Mucosa of descending colon (tissue), 3 donors: ENCODE measurements around the gene AGBL5. TPM values are rescaled to one million over a fixed set of nuclear protein-coding genes. Genes with fewer than 3 reads are reported as not detected.

Experiments used
- ATAC-seq: fragments of 200-7000 bp; cut with Tn5 transposase; one replicate; pipeline ENCODE4 v1.9.1; 2020; ENCODE audit warnings: mild to moderate bottlenecking, moderate library complexity
- DNase-seq, 3 donors: peaks; one replicate each; pipeline ENCODE4 v3.0.0-alpha.2; 2020
- H3K36me3 ChIP-seq: fragments of 200-600 bp; one replicate; pipeline ENCODE4 v1.8.0; 2021; ENCODE audit warnings: low read depth, mild to moderate bottlenecking
- H3K4me1 ChIP-seq: fragments of 200-600 bp; one replicate; pipeline ENCODE4 v1.8.0; 2021; ENCODE audit warnings: low read depth, mild to moderate bottlenecking
- H3K4me3 ChIP-seq: fragments of 200-600 bp; one replicate; pipeline ENCODE4 v1.8.0; 2021; ENCODE audit warnings: mild to moderate bottlenecking
- H3K9me3 ChIP-seq: fragments of 200-600 bp; one replicate; pipeline ENCODE4 v1.8.0; 2021; ENCODE audit warnings: mild to moderate bottlenecking
- intact Hi-C, 2 donors: fragments of 100-400 bp; cut with DNase I in 1 of 2; cut with micrococcal nuclease in 1 of 2; formaldehyde crosslinking; loops; one replicate each; pipeline versions ENCODE4 v1.11.0 to v1.11.1; 2022; cut with DNase I, micrococcal nuclease
- total RNA-seq, 3 donors: library from RNA; stranded (reverse); fragmentation: NEBNext Ultra II Directional in 2 of 3; extraction: Animal tissue kit (Norgen Biotek cat#: 25700) in 2 of 3; gene quantifications; one replicate each; pipeline versions ENCODE4 v1.2.1 to v1.2.4, GENCODE V29; 2021 to 2023
- TF ChIP-seq, protein P1 (sequence below): fragments of 200-600 bp; IDR thresholded peaks from one replicate; pipeline ENCODE4 v1.8.0; 2022; ENCODE audit warnings: antibody characterized with exemption, mild to moderate bottlenecking
- donor health status: DM: no; HTN: no; CAD: no; lungs with moderate emphysema.
- donor health status: DM: no; HTN: no; CAD: no.
- donor health status: DM: no; HTN: yes; CAD: no.

The AGBL5 gene
- total RNA-seq, 3 donors from 2014 or later, result 16.7 to 20.0 (median 19.2) TPM

DNA sequence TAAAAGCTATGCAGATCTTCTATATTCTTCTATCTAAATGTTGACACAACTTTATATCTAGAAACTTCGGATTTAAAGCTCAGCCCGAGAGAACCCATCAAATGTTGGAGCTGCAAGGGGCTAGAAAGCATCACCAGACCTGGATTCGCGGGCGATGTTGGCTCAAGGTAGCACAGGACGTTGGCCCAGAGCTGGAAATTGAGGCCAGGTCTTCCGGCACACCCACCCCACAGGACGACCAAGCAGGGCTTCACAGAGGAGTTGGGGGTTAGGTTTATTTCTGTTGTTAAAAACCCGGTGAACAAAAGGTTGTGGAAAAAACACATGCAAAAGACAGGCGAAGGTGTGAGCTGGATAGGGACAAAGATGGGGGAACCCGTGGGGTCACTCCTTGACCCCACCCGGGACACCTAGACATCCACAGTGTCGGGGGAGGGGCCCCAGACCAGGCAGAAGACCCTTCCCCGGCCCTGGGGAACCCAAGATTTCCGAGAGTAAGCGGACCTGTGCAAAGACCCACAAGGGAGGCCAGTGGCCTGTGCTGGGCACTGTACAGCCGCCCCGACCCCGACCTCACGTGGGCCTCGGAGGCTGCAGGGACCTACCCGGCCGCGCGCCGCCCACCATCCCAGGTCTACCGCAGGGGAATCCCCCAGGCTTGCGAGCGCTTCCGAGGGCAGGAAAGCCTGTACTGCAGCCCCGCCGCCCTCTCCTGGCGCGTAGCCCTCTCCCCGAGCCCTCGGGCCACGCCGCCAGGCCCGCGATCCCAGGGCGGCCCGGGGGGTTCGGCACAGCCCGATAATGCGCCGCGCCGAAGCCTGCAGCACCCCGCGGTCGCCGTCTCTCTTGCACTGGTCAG lies 1.8 kb upstream of the AGBL5 start:
- intact Hi-C loops, result no loop called here
- Histone ChIP-seq H3K4me1 (peaks cover 15% of the 10 kb centered on the region), H3K36me3 (no peaks in the 10 kb centered on the region), H3K9me3 (no peaks in the 10 kb centered on the region), H3K4me3 (peak overlapping the region; percentile 35)
- ATAC-seq (peak; percentile 37), DNase-seq (peak; percentile 55 to 80 (median 73))
- TF ChIP-seq, protein P1, sequence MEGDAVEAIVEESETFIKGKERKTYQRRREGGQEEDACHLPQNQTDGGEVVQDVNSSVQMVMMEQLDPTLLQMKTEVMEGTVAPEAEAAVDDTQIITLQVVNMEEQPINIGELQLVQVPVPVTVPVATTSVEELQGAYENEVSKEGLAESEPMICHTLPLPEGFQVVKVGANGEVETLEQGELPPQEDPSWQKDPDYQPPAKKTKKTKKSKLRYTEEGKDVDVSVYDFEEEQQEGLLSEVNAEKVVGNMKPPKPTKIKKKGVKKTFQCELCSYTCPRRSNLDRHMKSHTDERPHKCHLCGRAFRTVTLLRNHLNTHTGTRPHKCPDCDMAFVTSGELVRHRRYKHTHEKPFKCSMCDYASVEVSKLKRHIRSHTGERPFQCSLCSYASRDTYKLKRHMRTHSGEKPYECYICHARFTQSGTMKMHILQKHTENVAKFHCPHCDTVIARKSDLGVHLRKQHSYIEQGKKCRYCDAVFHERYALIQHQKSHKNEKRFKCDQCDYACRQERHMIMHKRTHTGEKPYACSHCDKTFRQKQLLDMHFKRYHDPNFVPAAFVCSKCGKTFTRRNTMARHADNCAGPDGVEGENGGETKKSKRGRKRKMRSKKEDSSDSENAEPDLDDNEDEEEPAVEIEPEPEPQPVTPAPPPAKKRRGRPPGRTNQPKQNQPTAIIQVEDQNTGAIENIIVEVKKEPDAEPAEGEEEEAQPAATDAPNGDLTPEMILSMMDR, result no peak

DNA sequence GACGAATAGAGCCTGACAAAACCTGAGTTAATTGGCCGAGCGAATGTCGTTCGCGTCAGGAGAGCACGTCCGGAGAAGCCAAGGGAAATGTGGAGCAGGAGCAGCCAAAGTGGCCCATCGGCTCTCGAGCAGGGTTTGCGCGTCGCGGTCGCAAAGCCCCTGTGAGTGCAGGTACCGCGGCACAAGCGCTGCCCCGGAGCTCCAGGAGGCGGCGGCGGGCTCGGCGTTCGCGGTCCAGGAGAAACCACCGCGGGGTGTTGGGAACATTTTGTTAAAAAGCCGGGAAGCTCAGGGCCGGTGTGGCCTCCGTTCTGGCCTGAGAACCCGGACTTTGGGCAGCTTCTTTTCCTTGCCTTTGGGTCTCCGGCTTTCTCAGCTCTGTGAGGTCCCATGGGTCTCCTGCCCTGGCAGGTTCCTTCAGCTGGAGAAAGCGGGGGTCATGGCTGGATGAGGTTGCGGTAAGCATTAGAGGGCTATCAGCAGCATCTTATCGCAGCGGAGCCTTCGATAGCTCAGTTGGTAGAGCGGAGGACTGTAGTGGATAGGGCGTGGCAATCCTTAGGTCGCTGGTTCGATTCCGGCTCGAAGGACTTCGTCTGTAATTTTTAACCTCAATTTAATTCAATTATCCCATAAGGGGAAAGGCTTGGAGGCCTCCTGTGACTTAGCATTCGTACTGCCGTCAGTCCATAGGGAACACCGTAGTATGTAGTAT lies 1.0 kb upstream of the AGBL5 start:
- DNase-seq (peak; percentile 88 to 95 (median 95)), ATAC-seq (peak; percentile 77)
- TF ChIP-seq, protein P1, result no peak
- peak overlapping the region; percentile 86 for H3K4me3 ChIP-seq
- intact Hi-C loops, result no loop called here
- no peaks in the 10 kb centered on the region for H3K36me3 ChIP-seq
- peaks cover 15% of the 10 kb centered on the region for H3K4me1 ChIP-seq
- no peaks in the 10 kb centered on the region for H3K9me3 ChIP-seq

DNA sequence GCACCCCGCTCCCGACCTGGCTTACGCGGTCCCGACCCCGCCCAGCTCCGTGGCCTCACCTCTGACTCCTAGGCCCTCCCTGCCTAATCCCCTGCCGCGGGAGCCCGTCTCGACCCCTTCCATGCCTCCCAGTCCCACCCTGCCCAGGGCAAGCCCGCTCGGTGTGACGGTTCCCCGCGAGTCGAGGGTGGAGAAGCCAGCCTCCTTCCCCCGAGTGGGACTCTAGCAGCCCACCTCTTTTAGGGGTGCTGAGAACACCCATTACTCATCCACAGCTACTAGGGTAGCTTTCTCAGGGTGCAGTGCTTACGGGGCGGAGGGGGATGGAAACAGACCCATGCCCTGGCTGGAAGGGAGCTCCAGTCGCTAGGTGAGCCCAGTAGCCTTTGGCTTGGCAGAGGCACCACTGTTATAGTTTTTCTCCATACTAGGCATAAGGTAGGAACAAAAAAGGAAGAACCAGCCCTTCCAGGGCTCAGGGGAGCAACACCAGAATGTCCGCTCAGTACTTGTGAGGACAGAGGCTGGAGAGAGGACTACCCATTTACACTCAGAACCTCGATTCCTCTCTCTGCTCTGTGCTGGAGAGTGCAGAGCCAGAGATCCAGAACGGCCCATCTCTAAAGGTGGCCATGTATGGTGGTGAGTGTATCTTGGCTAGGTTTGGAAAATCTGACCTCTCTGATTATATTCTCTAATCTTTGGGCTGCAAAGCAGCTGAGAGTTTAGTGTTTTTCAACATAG lies 606 bp downstream of the AGBL5 start:
- TF ChIP-seq, protein P1, result no peak
- Histone ChIP-seq H3K4me1 (peaks cover 15% of the 10 kb centered on the region), H3K4me3 (peak overlapping the region; percentile 86), H3K9me3 (no peaks in the 10 kb centered on the region), H3K36me3 (no peaks in the 10 kb centered on the region)
- intact Hi-C loops, result no loop called here
- peak in 2 of 3 donors; percentile 24 to 80 for DNase-seq
- no peak for ATAC-seq

DNA sequence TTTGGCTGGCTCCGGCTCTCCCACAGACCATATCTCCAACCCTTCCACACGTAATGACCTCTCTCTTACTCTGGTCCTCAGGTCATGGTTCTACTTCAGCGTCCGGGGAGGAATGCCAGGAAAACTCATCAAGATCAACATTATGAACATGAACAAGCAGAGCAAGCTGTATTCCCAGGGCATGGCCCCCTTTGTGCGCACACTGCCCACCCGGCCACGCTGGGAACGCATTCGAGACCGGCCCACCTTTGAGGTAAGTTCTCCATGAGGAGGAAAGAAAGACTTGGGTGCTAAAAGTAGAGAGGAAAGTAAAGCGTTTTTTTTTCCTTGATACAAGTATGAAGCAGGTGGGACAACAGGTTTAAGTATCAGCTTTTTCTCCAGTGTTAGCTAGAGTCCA lies 1.9 kb downstream of the AGBL5 start:
- Histone ChIP-seq H3K4me1 (peaks cover 15% of the 10 kb centered on the region), H3K4me3 (no peak overlapping the region), H3K9me3 (no peaks in the 10 kb centered on the region), H3K36me3 (no peaks in the 10 kb centered on the region)
- ATAC-seq (no peak), DNase-seq (peak in 1 of 3 donors; percentile 17)
- intact Hi-C loops, result no loop called here
- TF ChIP-seq, protein P1, result no peak

DNA sequence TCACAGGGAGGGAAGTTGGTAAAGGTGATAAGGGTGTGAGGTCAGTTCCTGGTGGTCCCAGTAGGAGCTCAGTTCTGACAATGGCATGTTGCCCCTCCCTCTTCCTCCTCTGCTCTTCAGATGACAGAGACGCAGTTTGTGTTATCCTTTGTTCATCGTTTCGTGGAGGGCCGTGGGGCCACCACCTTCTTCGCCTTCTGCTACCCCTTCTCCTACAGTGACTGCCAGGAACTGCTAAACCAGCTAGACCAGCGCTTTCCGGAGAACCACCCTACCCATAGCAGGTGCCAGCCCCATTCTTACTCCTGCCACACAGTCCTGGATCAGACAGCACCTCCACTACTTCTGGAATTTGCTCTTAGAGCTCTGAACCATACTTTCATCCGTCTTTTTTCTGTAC lies 2.3 kb downstream of the AGBL5 start:
- no peak for ATAC-seq
- intact Hi-C loops, result no loop called here
- Histone ChIP-seq H3K4me3 (no peak overlapping the region), H3K36me3 (no peaks in the 10 kb centered on the region), H3K4me1 (peaks cover 15% of the 10 kb centered on the region), H3K9me3 (no peaks in the 10 kb centered on the region)
- no peak for DNase-seq
- TF ChIP-seq, protein P1, result no peak
